Epithelial cell of proximal tubule (primary cell): ENCODE measurements around the gene TUSC2. TPM values are rescaled to one million over a fixed set of nuclear protein-coding genes. Genes with fewer than 3 reads are reported as not detected.
"Not testable (repeated sequence)": the region's sequence is repeated elsewhere in the genome, so short reads cannot be mapped to it uniquely, and the experiment has no call there.

Experiments used
- DNase-seq: peaks from one replicate; pipeline ENCODE4 v3.0.0-alpha.2; 2011; ENCODE audit warnings: low read depth
- H3K4me3 ChIP-seq: 2 replicates; pipeline ENCODE4 v1.5.1; 2011; ENCODE audit warnings: low read depth, mild to moderate bottlenecking, low read length
- CTCF ChIP-seq: conservative IDR thresholded peaks from 2 replicates; pipeline ENCODE4 v1.5.1; 2012; ENCODE audit warnings: low read depth, mild to moderate bottlenecking, low read length
- total RNA-seq: library from RNA; depleted of rRNA; stranded (reverse); fragments of >200 nt; gene quantifications from 2 replicates; pipeline ENCODE4 v1.2.3, GENCODE V29; 2015

TUSC2 gene
- total RNA-seq, 1 donor from 2014 or later: 46.6 TPM

GRCh38 chr3:50288387-50289007 lies 39.5 kb downstream of the TUSC2 start:
- TF ChIP-seq CTCF: no peak
- no peak for DNase-seq
- H3K4me3 ChIP-seq: no peak overlapping the region

- no peak for TF ChIP-seq CTCF
- DNase-seq: no peak
- no peak overlapping the region for H3K4me3 ChIP-seq
Measured at GRCh38 chr3:50287262-50287661, 40.8 kb downstream of the TUSC2 start.

DNA sequence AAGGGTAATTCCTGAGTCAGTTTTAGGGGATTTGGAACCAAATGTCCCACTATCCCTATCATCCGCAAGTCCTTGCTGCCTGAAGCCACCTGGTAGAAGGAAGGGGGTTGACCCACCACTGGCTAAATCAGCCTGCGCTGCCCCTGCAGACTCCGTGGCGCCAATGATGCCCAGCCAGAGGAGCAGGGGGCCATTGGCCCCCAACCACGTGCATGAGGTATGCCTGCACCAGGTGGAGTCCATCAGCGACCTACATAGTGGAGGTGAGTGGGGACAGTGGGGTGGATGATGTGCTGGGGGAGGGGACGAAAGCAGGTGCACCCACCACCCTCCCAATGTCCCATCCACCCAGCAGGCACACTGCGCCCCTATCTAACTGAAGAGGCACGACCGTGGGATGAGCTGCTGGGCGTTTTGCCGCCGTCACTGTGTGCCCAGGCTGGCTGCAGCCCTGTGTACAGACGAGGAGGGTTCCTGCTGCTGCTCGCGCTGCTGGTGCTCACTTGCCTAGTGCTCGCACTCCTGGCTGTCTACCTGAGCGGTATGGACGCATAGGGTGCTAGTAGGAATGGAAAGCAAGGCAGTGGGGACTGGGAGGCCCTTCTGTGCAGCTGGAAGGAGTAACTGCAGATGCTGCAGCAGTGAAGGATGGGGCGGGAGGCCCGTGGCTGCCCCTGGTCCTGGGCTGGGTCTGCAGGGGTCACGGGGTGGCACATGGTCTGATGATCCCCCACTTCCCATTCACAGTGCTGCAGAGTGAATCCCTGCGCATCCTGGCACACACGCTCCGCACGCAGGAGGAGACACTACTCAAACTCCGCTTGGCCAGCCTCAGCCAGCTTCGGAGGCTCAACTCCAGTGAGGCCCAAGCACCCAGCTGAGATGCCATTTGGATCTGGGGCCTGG lies 41.4 kb downstream of the TUSC2 start:
- TF ChIP-seq CTCF: no peak
- H3K4me3 ChIP-seq: no peak overlapping the region
- DNase-seq: no peak

GRCh38 chr3:50284121-50284520 lies 43.9 kb downstream of the TUSC2 start:
- H3K4me3 ChIP-seq, DNase-seq: not testable (repeated sequence)

DNA sequence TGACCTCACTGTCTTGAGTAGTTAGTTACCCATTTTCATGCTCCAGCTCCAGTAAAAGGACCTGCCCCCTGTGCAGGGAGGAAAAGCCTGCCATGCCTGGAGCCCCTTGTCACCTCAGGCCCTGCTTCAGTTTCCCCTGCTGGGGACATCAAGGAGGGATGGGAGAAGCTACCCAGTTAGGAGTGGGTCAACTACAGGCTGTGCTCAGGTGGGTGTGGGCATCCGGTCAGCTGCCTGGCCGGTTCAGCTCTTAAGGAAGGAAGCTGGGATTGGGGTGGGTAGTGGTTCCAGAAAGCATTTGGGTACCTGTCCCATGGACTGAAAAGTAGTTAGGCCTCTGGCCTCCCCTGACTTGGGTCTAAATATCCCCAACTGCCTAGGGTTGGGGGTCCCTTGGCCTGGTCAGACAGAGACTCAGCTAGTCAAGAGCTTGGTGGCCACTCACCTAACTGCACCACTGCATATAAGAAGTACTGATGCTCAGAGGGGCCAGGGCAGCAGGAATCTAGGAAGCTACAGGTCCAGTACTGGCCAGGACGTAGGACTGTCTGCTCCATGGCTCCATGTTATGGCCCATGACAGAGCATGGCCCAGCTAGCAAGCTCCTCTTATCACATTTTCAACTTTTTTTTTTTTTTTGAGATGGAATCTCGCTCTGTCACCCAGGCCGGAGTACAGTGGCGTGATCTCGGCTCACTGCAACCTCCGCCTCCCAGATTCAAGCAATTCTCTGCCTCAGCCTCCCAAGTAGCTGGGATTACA lies 48.6 kb downstream of the TUSC2 start:
- TF ChIP-seq CTCF: no peak
- no peak overlapping the region for H3K4me3 ChIP-seq
- DNase-seq: no peak

DNA sequence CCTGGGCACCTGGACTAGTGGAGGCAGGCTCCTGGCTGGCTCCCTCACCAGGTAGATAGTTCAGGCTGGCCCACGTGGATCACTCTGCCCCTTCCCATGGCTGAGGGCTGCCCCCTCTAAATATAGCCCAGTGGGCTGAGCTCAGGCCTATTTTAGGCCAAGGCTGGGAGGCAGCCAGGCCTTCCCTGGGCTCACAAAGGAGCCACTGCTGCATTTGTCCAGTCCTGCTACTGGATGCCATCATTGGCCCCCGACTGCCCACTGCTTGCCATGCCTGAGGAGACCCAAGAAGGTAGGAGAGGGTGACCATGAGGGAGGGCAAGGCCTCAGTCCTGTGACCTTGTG lies 49.2 kb downstream of the TUSC2 start, which contains the start of gene LSMEM2:
LSMEM2 (plus strand) TSS at position 208 of the 345 bp plus-strand sequence; CDS start at position 235, 27 bp downstream.
- no peak for TF ChIP-seq CTCF
- DNase-seq: no peak
- H3K4me3 ChIP-seq: no peak within 1 kb of the TSS
